Measurements from ENCODE around the gene HOXC11. TPM values are rescaled to one million over a fixed set of nuclear protein-coding genes. Genes with fewer than 3 reads are reported as not detected.

HOXC11 gene
- total RNA-seq, 1 donor from 2014 or later = not detected

DNA sequence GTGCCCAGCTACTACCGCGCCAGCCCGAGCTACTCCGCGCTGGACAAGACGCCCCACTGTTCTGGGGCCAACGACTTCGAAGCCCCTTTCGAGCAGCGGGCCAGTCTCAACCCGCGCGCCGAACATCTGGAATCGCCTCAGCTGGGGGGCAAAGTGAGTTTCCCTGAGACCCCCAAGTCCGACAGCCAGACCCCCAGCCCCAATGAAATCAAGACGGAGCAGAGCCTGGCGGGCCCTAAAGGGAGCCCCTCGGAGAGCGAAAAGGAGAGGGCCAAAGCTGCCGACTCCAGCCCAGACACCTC, 12.7 kb downstream of the HOXC11 start:
- no peak overlapping the region for H3K4me3 Mint-ChIP-seq (ENCODE audit: unreplicated experiment)
- H3K27ac Mint-ChIP-seq (ENCODE audit: unreplicated experiment) = no peak overlapping the region
- no peaks in the 10 kb centered on the region for H3K4me1 Mint-ChIP-seq (ENCODE audit: low read depth, unreplicated experiment)
- H3K27me3 Mint-ChIP-seq (ENCODE audit: unreplicated experiment) = peaks cover 59% of the 10 kb centered on the region
- TF ChIP-seq, protein P1, sequence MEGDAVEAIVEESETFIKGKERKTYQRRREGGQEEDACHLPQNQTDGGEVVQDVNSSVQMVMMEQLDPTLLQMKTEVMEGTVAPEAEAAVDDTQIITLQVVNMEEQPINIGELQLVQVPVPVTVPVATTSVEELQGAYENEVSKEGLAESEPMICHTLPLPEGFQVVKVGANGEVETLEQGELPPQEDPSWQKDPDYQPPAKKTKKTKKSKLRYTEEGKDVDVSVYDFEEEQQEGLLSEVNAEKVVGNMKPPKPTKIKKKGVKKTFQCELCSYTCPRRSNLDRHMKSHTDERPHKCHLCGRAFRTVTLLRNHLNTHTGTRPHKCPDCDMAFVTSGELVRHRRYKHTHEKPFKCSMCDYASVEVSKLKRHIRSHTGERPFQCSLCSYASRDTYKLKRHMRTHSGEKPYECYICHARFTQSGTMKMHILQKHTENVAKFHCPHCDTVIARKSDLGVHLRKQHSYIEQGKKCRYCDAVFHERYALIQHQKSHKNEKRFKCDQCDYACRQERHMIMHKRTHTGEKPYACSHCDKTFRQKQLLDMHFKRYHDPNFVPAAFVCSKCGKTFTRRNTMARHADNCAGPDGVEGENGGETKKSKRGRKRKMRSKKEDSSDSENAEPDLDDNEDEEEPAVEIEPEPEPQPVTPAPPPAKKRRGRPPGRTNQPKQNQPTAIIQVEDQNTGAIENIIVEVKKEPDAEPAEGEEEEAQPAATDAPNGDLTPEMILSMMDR (IDR thresholded peaks at IDR 0.05; ENCODE audit: partially characterized antibody, unreplicated experiment) = no peak
- H3K9me3 Mint-ChIP-seq (ENCODE audit: unreplicated experiment) = peaks cover 7% of the 10 kb centered on the region
- H3K36me3 Mint-ChIP-seq (ENCODE audit: unreplicated experiment) = no peaks in the 10 kb centered on the region
- DNase-seq = no peak

DNA sequence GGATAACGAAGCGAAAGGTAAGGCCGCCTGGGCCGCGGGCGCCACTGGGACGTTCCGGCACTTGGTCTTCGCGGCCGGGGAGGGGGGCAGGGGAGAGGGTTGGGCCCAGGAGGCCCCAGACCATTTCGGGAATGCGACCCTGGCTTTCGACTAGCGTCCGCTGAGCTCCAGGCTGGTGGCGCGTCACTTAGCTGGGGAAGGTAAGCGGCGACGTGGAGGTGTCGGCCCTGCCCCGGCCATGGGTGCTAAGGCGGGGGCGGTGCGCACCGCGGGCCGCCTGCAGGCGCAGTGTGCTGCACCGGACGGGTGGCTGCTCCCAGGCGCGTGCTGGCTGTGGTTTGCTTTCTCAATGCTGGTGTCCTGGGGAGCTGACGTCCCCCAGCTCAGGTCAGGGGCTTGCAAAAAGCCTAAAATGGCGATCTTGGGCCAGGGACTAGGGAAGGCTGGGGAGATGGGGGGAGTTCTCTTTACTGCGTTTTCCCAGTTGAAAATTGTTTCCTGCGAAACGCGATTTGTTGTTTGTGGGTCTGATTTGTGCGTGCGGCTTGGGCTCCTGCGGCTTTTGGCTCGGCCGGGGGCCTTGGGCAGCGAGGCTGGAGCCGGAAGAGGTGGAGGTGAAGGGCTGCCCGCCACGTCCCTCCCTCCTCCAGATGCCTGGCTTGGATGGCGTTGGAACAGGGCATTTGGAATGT, 13.2 kb downstream of the HOXC11 start:
- H3K27me3 Mint-ChIP-seq (ENCODE audit: unreplicated experiment) = peaks cover 56% of the 10 kb centered on the region
- TF ChIP-seq, protein P1 (IDR thresholded peaks at IDR 0.05; ENCODE audit: partially characterized antibody, unreplicated experiment) = no peak
- DNase-seq = no peak
- peaks cover 7% of the 10 kb centered on the region for H3K9me3 Mint-ChIP-seq (ENCODE audit: unreplicated experiment)
- no peak overlapping the region for H3K27ac Mint-ChIP-seq (ENCODE audit: unreplicated experiment)
- H3K4me1 Mint-ChIP-seq (ENCODE audit: low read depth, unreplicated experiment) = no peaks in the 10 kb centered on the region
- H3K4me3 Mint-ChIP-seq (ENCODE audit: unreplicated experiment) = no peak overlapping the region
- no peaks in the 10 kb centered on the region for H3K36me3 Mint-ChIP-seq (ENCODE audit: unreplicated experiment)

DNA sequence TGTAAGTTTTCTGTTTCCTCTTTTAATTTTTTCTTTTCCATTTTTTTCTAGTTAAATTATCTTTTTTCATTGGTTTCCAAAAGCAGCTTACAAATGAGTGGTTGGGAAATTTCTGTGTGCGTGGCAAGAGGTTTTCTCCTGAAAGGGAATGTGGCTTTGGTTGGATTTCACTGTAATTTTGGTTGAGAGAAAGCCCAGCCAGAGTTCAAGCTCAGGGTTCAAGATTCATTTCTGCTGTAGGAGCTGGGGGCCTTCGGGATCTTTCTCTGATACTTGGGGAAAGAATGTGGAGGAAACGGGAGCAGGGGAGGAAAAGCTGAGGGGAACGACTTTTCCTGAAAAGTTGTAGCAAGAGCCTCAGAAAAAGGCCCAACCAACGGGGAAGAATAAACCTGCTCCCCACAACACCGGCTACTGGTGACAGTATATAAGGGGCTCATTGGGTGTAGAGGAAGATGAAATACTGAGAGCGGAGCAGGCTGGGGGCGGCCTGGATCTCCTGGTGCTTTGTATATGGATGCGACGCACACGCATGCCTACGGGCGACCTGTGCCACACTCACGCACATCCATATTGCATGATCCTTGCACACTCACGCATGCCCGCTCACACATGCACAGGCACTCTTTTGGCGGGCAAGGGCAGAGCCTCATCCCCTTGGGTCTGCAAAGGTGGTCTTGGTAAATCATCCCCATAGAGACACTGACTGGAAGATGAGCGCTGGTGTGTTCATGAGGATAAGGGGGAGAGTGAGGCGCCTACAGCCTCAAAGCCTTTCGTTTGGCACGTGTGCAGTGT, 14.0 kb downstream of the HOXC11 start:
- no peak overlapping the region for H3K4me3 Mint-ChIP-seq (ENCODE audit: unreplicated experiment)
- H3K36me3 Mint-ChIP-seq (ENCODE audit: unreplicated experiment) = no peaks in the 10 kb centered on the region
- H3K27me3 Mint-ChIP-seq (ENCODE audit: unreplicated experiment) = peaks cover 57% of the 10 kb centered on the region
- DNase-seq = no peak
- H3K27ac Mint-ChIP-seq (ENCODE audit: unreplicated experiment) = no peak overlapping the region
- peaks cover 7% of the 10 kb centered on the region for H3K9me3 Mint-ChIP-seq (ENCODE audit: unreplicated experiment)
- no peaks in the 10 kb centered on the region for H3K4me1 Mint-ChIP-seq (ENCODE audit: low read depth, unreplicated experiment)
- TF ChIP-seq, protein P1 (IDR thresholded peaks at IDR 0.05; ENCODE audit: partially characterized antibody, unreplicated experiment) = no peak

DNA sequence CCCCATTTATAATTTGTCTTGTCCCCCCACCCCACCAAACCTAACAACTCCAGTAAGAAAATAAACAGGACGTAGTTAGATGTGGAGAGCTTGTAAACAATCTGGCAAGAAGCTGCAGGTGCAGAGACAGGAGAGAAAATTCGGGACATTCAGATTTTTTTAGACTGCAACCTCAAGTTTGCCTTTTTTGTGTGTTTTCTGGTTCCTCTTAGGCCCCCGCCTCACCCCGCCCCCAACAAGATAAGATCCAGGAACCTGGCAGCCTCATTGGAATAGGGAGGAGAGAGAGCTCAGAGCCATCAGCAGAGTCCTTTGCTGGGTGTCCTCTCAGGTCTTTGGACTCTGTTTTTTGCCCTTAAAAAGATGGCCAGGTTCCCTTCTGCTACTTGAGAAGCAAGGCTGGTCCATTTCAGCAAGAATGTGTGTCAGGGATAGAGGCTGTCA, 14.9 kb downstream of the HOXC11 start:
- DNase-seq = no peak
- H3K4me1 Mint-ChIP-seq (ENCODE audit: low read depth, unreplicated experiment) = no peaks in the 10 kb centered on the region
- H3K27me3 Mint-ChIP-seq (ENCODE audit: unreplicated experiment) = peaks cover 62% of the 10 kb centered on the region
- H3K9me3 Mint-ChIP-seq (ENCODE audit: unreplicated experiment) = peaks cover 7% of the 10 kb centered on the region
- no peak overlapping the region for H3K4me3 Mint-ChIP-seq (ENCODE audit: unreplicated experiment)
- no peaks in the 10 kb centered on the region for H3K36me3 Mint-ChIP-seq (ENCODE audit: unreplicated experiment)
- TF ChIP-seq, protein P1 (IDR thresholded peaks at IDR 0.05; ENCODE audit: partially characterized antibody, unreplicated experiment) = no peak
- no peak overlapping the region for H3K27ac Mint-ChIP-seq (ENCODE audit: unreplicated experiment)

Measured in glutamatergic neuron (in vitro differentiated cells).